SH-SY5Y (cell line): ENCODE data around the gene ABCA7.

Experiments
- GATA2 ChIP-seq: IDR thresholded peaks from 2 replicates; pipeline ENCODE4 v1.6.1; 2011; ENCODE audit warnings: mild to moderate bottlenecking, low read depth, low read length
- GATA3 ChIP-seq: IDR thresholded peaks from 2 replicates; pipeline ENCODE4 v1.6.1; 2011; ENCODE audit warnings: low read depth, mild to moderate bottlenecking, low read length, moderate library complexity

DNA sequence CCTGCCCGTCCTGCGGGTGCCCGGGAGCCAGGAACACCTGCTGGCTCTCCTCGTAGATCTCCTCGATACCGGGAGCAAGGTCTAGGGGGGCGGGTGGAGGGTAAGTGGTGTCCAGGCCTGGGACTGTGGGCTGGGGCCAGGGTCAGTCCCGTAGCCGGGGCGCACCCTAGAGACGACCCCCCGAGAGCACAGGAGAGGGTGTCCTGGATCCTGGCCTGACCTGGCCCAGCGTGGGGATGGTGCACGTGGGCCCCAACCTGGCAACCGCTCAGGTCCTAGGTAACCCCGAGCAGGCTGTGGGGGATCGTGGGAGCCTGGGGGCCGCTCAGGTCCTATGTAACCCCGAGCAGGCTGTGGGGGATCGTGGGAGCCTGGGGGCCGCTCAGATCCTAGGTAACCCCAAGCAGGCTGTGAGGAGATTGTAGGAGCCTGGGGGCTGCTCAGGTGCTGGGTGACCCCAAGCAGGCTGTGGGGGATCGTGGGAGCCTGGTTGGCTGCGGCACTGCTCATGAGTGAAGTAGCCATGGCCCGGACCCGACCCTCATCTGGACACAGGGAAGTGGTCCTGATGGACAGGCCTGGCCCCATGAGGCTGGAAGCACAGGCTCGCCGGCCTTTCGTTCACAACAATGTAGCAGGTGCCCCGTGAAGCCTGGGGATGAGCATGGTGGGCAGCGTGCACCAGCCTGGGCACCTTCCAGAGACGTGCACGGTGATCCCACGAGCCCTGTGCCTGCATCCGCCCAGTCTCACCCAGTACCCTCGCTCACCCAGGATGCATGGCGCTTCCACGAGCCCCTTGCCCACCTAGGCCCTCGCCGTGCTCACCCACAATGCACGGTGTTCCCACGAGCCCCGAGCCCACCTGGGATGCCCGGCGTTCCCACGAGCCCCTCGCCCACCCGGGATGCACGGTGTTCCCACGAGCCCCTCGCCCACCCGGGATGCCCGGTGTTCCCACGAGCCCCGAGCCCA is 70.1 kb downstream of the ABCA7 start:
- TF ChIP-seq GATA2 (no peak), GATA3 (no peak)
